Mucosa of stomach (tissue), 1 donor: ENCODE data around the gene ITPRIP.

Experiments used
- H3K27me3 ChIP-seq: one replicate; pipeline ENCODE4 v1.7.0; 2013; ENCODE audit warnings: mild to moderate bottlenecking, low read length; ENCODE audit not compliant: control insufficient read depth, insufficient read depth
- H3K36me3 ChIP-seq: one replicate; pipeline ENCODE4 v1.7.0; 2013; ENCODE audit warnings: low read length; ENCODE audit not compliant: control insufficient read depth, insufficient read depth
- H3K4me1 ChIP-seq: one replicate; pipeline ENCODE4 v1.7.0; 2013; ENCODE audit warnings: mild to moderate bottlenecking, low read length; ENCODE audit not compliant: control insufficient read depth, insufficient read depth
- H3K4me3 ChIP-seq: one replicate; pipeline ENCODE4 v1.7.0; 2013; ENCODE audit warnings: low read length
- H3K9ac ChIP-seq: one replicate; pipeline ENCODE4 v1.7.0; 2013; ENCODE audit warnings: mild to moderate bottlenecking, low read length, moderate library complexity
- H3K9me3 ChIP-seq: one replicate; pipeline ENCODE4 v1.7.0; 2013; ENCODE audit warnings: mild to moderate bottlenecking, low read length, moderate library complexity; ENCODE audit not compliant: control insufficient read depth
- donor health status: Pancreatic carcinoma.

Gene ITPRIP

DNA sequence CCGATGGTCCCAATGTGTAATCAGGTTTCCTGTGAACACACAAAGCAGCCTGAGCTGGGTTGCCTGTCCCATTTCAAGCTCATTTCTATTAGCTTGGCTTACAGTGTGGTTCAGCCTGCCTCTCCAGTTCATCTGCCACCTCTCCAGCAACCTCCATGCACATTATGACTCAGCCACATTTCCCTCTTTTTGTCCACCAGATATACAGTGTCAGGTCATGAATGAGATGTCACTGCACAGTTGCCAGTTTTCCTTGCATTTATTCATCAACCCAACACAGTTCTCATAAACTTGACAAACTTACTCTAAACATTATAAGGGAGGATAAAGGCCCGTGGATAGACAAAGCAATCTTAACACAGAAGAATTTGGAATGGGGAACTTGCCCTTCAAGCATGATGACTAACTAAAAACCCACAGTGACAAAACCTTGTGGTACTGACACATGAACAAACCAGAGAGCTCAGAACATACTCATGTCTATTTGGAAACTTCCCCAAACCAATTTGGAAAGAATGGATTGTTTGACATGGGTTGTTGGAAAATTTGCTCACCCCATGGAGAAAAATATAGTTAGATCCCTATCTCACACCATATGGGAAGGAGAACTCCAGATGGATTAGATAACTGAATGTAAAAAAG lies 12.9 kb upstream of the ITPRIP start:
- Histone ChIP-seq H3K4me3 (no peak overlapping the region), H3K4me1 (peaks cover 18% of the 10 kb centered on the region), H3K9me3 (no peaks in the 10 kb centered on the region), H3K36me3 (no peaks in the 10 kb centered on the region), H3K9ac (no peak overlapping the region), H3K27me3 (no peaks in the 10 kb centered on the region)

DNA sequence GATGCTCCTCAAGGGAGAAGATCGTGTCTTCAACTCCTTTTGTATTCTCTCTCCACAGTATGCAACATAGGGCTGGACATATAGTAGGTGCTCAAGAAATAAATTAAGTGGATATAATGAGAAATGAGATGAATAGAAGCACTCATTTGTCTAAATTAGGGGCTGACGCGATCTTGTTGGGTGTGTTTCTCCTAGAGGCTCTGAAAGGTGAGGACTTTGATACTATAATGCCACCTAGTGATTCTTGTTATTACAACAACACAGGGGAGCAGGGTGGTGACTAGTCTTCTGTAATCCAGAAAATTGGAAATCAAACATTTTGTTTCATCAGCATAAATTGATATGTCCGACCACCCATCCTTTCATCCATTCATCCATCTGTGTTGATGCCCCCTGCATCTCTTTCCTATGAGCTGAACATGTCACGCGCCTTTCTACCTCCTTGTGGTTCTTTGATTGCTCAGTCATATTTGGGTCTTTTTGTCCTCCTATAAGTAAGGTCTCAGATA lies 11.9 kb upstream of the ITPRIP start:
- Histone ChIP-seq H3K36me3 (no peaks in the 10 kb centered on the region), H3K9me3 (no peaks in the 10 kb centered on the region), H3K4me3 (no peak overlapping the region), H3K9ac (no peak overlapping the region), H3K4me1 (peaks cover 18% of the 10 kb centered on the region), H3K27me3 (no peaks in the 10 kb centered on the region)

DNA sequence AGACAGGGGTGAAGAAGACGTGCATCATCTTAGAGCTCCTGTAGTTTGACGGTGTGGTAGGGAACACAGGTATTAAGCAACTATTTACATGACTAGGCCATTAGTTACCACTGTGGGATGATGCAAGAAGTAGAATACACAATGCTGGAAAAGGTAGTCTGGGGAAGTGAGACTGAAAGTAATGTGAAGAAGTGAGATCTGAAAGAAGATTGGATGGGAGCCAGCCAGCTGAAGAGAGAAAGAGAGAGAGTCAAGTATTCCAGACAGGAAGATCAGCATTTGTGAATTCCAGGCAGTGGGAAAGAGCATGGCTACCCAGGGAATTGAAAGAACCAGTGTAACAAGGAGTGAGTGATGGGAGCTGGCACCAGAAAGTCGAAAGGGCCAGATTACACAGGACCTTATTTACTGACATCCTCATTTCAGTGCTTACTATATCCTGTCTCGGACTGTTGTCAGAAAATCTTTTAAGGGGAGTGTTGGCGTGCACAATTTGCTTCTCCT lies 11.4 kb upstream of the ITPRIP start:
- Histone ChIP-seq H3K9me3 (no peaks in the 10 kb centered on the region), H3K27me3 (no peaks in the 10 kb centered on the region), H3K4me3 (no peak overlapping the region), H3K9ac (no peak overlapping the region), H3K36me3 (no peaks in the 10 kb centered on the region), H3K4me1 (peaks cover 18% of the 10 kb centered on the region)

DNA sequence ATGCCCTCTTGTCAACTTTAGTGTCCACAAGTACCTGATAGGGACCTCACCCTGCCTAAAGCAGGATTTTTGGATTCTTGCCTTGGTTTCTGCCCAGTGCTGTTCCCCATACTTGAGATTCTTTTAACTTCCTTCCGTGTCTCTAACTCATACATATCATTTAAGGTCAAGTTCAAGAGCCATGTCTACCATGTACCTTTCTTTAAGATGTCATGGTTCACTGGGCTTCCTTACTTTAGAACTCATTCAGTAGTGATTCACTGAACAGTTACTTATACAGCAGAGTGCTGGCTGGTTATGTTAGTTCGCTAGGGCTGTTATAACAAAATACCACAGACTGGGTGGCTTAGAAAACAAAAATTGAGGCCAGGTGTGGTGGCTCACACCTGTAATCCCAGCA lies 10.3 kb upstream of the ITPRIP start:
- Histone ChIP-seq H3K9ac (no peak overlapping the region), H3K36me3 (no peaks in the 10 kb centered on the region), H3K4me3 (no peak overlapping the region), H3K4me1 (peaks cover 14% of the 10 kb centered on the region), H3K9me3 (no peaks in the 10 kb centered on the region), H3K27me3 (no peaks in the 10 kb centered on the region)

DNA sequence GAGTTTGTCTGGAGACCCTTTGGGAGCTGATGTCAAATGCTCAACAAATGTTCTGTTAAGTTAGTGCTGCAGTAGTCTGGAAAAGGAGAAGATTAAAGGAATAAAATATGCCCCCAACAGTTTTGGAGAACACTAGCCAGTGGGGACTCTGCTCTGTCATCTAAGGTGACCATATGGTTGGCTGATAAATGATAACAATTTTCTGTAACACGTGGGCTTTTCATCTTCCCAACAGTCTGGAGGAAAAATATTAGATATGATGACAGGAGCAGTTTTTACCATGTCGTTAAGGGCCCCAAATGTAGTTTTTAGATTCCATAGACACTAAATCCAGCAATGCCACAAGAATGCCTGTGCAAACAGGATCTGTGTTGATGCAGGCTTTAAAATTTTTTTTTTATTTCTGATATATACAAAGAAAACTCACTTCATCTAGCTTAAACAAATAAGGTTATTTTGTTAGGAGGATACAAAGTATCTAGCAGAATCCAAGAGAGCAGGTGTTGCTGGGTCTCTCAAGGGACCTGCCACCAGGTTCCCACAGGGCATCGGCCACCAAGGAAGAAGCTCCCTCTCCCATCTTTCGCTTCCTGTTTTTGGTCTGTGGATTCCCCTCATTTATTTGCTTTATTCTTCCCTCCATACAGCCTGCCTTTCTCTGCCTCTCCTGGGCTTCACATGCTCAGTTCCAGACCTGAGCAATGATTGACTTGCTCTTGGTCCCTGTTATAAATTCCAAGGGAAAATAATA lies 9.2 kb upstream of the ITPRIP start:
- no peaks in the 10 kb centered on the region for H3K36me3 ChIP-seq
- H3K4me1 ChIP-seq, result peaks cover 11% of the 10 kb centered on the region
- no peak overlapping the region for H3K4me3 ChIP-seq
- H3K27me3 ChIP-seq, result no peaks in the 10 kb centered on the region
- H3K9me3 ChIP-seq, result no peaks in the 10 kb centered on the region
- no peak overlapping the region for H3K9ac ChIP-seq

DNA sequence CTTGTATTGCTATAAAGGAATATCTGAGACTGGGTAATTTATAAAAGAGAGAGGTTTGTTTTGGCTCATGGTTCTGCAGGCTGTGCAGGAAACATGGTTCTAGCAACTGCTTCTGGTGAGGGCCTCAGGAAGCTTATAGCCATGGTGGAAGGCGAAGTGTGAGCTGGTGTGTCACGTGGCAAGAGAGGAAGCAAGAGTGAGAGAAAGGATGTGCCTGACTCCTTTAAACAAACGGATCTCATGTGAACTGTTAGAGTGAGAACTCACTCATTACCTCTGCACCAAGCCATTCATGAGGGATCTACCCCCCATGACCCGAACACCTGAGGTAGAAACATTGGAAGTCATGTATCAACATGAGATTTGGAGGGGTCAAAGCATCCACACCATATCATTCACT lies 7.7 kb upstream of the ITPRIP start:
- Histone ChIP-seq H3K36me3 (no peaks in the 10 kb centered on the region), H3K9me3 (no peaks in the 10 kb centered on the region), H3K9ac (no peak overlapping the region), H3K4me1 (peaks cover 9% of the 10 kb centered on the region), H3K4me3 (no peak overlapping the region), H3K27me3 (no peaks in the 10 kb centered on the region)

DNA sequence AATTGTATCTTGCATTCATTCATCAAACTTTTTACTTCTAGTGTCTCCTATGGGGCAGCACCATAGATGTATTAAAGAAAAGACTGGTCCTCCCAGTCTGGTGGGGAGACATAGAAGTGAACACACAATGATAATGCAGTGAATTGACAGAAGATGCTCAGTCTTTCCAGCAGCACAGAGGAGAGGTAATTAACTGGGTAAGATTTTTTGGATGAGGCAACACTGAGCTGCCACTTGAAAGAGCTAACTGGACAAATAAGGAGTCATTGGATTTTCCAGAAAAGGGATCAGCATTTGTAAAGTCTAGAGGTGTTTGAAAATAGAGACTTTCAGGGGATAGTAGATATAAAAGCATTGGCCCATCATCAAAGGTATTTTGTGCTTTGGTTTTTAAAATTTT lies 7.2 kb upstream of the ITPRIP start:
- no peaks in the 10 kb centered on the region for H3K36me3 ChIP-seq
- no peak overlapping the region for H3K9ac ChIP-seq
- no peaks in the 10 kb centered on the region for H3K9me3 ChIP-seq
- no peaks in the 10 kb centered on the region for H3K27me3 ChIP-seq
- H3K4me1 ChIP-seq, result peaks cover 13% of the 10 kb centered on the region
- no peak overlapping the region for H3K4me3 ChIP-seq

DNA sequence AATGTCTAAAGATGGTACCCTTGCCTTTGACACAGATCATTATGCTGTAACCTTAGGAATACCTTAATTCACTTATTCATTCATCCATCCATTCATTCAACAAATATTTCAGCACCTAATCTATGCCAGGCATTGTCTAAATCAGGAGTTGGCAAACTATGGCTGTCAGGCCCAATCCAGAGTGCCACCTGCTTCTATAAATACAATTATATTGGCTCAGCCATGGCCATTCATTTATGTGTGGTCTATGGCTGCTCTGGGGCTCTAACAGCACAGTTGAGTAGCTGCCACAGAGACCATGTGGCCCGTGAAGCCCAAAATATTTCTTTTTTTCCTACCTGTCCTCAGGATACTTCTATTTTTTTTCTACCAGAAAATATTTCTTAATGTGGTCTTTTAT lies 6.0 kb upstream of the ITPRIP start:
- Histone ChIP-seq H3K9ac (no peak overlapping the region), H3K4me1 (peaks cover 16% of the 10 kb centered on the region), H3K4me3 (no peak overlapping the region), H3K27me3 (no peaks in the 10 kb centered on the region), H3K9me3 (no peaks in the 10 kb centered on the region), H3K36me3 (no peaks in the 10 kb centered on the region)

DNA sequence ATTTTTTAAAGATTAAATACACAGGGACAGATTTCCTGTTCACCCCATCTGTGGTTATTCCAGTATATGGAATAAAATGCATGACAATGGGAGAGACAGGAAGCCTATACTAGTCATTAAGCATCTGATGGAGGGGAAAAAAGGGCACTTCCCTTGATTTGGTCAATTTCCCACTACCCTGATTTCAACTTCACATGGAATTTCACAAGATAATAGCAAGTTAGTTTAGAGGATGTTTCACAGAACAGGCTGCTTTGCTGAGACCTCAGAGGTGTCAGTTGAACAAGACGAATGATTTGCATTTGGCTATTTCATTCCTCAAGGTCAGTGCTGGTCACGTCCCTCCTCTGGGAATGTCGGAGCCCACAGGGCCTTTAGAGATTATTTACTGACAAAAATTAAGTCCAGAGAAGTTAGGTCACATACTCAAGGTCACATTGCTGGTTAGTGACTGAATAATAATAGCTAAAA lies 4.7 kb upstream of the ITPRIP start:
- Histone ChIP-seq H3K4me3 (no peak overlapping the region), H3K36me3 (no peaks in the 10 kb centered on the region), H3K9ac (no peak overlapping the region), H3K27me3 (no peaks in the 10 kb centered on the region), H3K9me3 (no peaks in the 10 kb centered on the region), H3K4me1 (peaks cover 19% of the 10 kb centered on the region)

DNA sequence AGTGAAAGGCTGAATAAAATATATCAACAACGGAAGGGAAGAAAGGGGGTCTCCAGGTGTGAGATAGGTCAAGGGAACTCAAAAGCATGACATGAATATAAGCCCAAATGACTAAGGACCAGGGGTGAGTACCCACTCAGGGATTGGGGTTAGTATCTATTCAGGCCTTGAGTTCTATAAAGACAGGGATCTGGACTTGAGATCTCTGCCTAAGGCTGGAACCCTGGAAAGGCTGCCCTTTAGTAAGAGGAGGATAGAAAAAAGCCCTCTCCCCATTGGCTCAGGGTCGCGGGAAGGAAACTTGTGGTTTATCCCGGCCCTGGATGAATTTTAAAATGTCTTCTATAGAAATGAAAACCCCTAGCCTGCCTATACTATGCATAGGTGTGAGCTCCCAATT lies 2.4 kb upstream of the ITPRIP start:
- Histone ChIP-seq H3K4me1 (peaks cover 24% of the 10 kb centered on the region), H3K9ac (peak overlapping the region; percentile 41), H3K4me3 (no peak overlapping the region), H3K27me3 (no peaks in the 10 kb centered on the region), H3K9me3 (no peaks in the 10 kb centered on the region), H3K36me3 (no peaks in the 10 kb centered on the region)

DNA sequence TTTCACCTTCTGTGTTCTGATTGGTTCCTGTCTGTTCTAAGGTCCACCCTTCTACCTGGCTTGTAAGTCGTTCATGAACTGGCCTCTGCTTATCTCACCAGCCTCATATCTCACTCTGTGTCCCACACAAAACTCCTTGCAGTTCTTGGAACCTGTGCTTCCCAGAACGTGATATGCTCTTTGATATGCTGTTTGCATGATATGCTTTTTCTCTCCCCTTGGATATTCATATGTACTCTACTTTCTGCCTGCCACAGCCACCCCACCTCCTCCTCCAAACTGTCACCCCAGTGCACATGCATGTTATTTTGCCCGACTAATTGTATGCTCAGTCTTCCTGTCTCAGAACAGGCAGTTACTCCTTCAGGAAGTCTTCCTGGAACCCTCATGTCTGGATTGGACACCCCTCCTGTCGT lies 1.9 kb upstream of the ITPRIP start:
- no peak overlapping the region for H3K4me3 ChIP-seq
- peaks cover 27% of the 10 kb centered on the region for H3K4me1 ChIP-seq
- no peaks in the 10 kb centered on the region for H3K36me3 ChIP-seq
- no peaks in the 10 kb centered on the region for H3K27me3 ChIP-seq
- no peaks in the 10 kb centered on the region for H3K9me3 ChIP-seq
- H3K9ac ChIP-seq, result peak overlapping the region; percentile 41

DNA sequence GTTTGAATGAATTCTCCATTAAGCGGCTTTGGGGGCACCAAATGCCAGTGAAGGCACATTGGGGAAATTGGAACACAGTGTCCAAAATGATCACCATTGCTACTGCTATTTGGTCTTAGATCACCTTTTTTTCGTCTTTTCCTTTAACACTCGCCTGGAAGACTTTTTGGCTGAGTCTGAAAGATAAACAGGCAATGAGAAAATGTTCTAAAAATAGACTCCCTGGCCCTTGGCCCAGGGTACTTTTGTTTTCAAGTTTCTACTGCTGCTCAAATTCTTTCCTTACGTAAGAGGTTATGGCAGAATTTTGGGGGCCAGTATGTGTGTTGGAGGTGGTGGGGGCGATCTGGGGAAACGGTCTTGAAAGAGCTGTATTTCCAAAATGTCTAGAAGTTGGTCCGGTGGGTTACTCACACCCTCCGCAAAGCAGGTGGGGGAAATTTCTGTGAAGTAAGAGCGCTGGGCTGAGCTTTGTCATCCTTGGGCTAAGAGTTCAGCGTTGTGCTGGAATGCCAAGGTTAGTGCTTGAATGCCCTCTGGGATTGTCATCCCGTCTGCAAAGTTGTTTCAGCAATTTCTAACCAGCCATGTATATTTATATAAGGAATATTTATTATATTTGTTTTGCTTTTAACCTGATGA lies 1.3 kb upstream of the ITPRIP start:
- Histone ChIP-seq H3K9me3 (no peaks in the 10 kb centered on the region), H3K27me3 (no peaks in the 10 kb centered on the region), H3K36me3 (no peaks in the 10 kb centered on the region), H3K9ac (peak overlapping the region; percentile 87), H3K4me3 (peak overlapping the region; percentile 84), H3K4me1 (peaks cover 32% of the 10 kb centered on the region)
